WTC11 (cell line): ENCODE measurements around the gene CSKMT. TPM values are rescaled to one million over a fixed set of nuclear protein-coding genes. Genes with fewer than 3 reads are reported as not detected.

Source experiments
- ATAC-seq: fragments of 200-7000 bp; cut with Tn5 transposase; 2 replicates; pipeline ENCODE4 v1.10.0; 2021; ENCODE audit warnings: mild to moderate bottlenecking, moderate library complexity
- CTCF ChIA-PET: fragments of 300-600 bp; sonication (Branson Sonifier 250); formaldehyde crosslinking; loops from one replicate; lab custom pipeline; 2021; ENCODE audit warnings: antibody characterized with exemption; lab: Charles Lee
- POLR2A ChIA-PET: fragments of 350-600 bp; sonication (Branson Sonifier 250); formaldehyde crosslinking; loops from one replicate; lab custom pipeline; 2021; ENCODE audit warnings: antibody characterized with exemption; lab: Charles Lee
- DNase-seq: peaks from one replicate; pipeline ENCODE4 v3.0.0; 2021; ENCODE audit warnings: low spot score
- H3K27ac Mint-ChIP-seq: 2 replicates; pipeline ENCODE4 v1.8.0; 2021; ENCODE audit warnings: mixed read lengths
- H3K27me3 Mint-ChIP-seq: 2 replicates; pipeline ENCODE4 v1.8.0; 2021; ENCODE audit warnings: low read depth, mild to moderate bottlenecking, moderate library complexity, mixed read lengths
- H3K36me3 Mint-ChIP-seq: 2 replicates; pipeline ENCODE4 v1.8.0; 2021; ENCODE audit warnings: mixed read lengths
- H3K4me1 Mint-ChIP-seq: 2 replicates; pipeline ENCODE4 v1.8.0; 2022; ENCODE audit warnings: mixed read lengths
- H3K4me3 Mint-ChIP-seq: 2 replicates; pipeline ENCODE4 v1.8.0; 2021; ENCODE audit warnings: mild to moderate bottlenecking, moderate library complexity, mixed read lengths
- H3K9me3 Mint-ChIP-seq: 2 replicates; pipeline ENCODE4 v1.8.0; 2021; ENCODE audit warnings: mixed read lengths
- GTF2I ChIP-seq: fragments of 250-450 bp; sonication (Bioruptor Pico); conservative IDR thresholded peaks from 2 replicates; pipeline ENCODE4 v1.4.0; 2021; ENCODE audit warnings: mild to moderate bottlenecking
- NR2C2 ChIP-seq: sonication (generic); formaldehyde crosslinking; IDR thresholded peaks from 2 replicates; pipeline ENCODE4 v1.8.0; 2022; ENCODE audit warnings: mild to moderate bottlenecking, missing genetic modification reagents
- RORB ChIP-seq: fragments of 250-450 bp; sonication (Bioruptor Pico); IDR thresholded peaks from 2 replicates; pipeline ENCODE4 v1.9.0; 2021; ENCODE audit warnings: mild to moderate bottlenecking
- SMAD3 ChIP-seq: sonication (generic); formaldehyde crosslinking; IDR thresholded peaks from 2 replicates; pipeline ENCODE4 v1.8.0; 2022; ENCODE audit warnings: missing genetic modification reagents, mild to moderate bottlenecking, borderline replicate concordance
- SMAD4 ChIP-seq: sonication (generic); formaldehyde crosslinking; IDR thresholded peaks from 2 replicates; pipeline ENCODE4 v1.8.0; 2022; ENCODE audit warnings: mild to moderate bottlenecking, missing genetic modification reagents
- ZBTB21 ChIP-seq: sonication (generic); formaldehyde crosslinking; IDR thresholded peaks from 2 replicates; pipeline ENCODE4 v1.8.1; 2023; ENCODE audit warnings: mild to moderate bottlenecking, missing genetic modification reagents, borderline replicate concordance
- ZNF121 ChIP-seq: sonication (generic); formaldehyde crosslinking; IDR thresholded peaks from 2 replicates; pipeline ENCODE4 v1.8.0; 2023; ENCODE audit warnings: missing genetic modification reagents
- ZNF416 ChIP-seq: fragments of 250-450 bp; sonication (Bioruptor Pico); IDR thresholded peaks from 2 replicates; pipeline ENCODE4 v1.9.0; 2021; ENCODE audit warnings: mild to moderate bottlenecking, inconsistent platforms
- ZNF671 ChIP-seq: fragments of 250-450 bp; sonication (Bioruptor Pico); IDR thresholded peaks from 2 replicates; pipeline ENCODE4 v1.8.0; 2021; ENCODE audit warnings: mild to moderate bottlenecking
- total RNA-seq: library from RNA; stranded (reverse); gene quantifications from 3 replicates; pipeline ENCODE4 v1.2.3, GENCODE V29; 2021
- TF ChIP-seq, protein P1 (sequence below): sonication (generic); formaldehyde crosslinking; IDR thresholded peaks from 2 replicates; pipeline ENCODE4 v1.8.0; 2022; ENCODE audit warnings: missing genetic modification reagents
- TF ChIP-seq, protein P2 (sequence below): sonication (generic); formaldehyde crosslinking; IDR thresholded peaks from 2 replicates; pipeline ENCODE4 v1.8.0; 2023; ENCODE audit warnings: missing genetic modification reagents
- TF ChIP-seq, protein P3 (sequence below): sonication (generic); formaldehyde crosslinking; conservative IDR thresholded peaks from 2 replicates; pipeline ENCODE4 v1.8.1; 2023; ENCODE audit warnings: mild to moderate bottlenecking, low read depth, missing genetic modification reagents, moderate library complexity
- TF ChIP-seq, protein P4 (sequence below): sonication (generic); formaldehyde crosslinking; IDR thresholded peaks from 2 replicates; pipeline ENCODE4 v1.8.1; 2022; ENCODE audit warnings: mild to moderate bottlenecking, missing genetic modification reagents, moderate library complexity, borderline replicate concordance
- TF ChIP-seq, protein P5 (sequence below): fragments of 250-450 bp; sonication (Bioruptor Pico); IDR thresholded peaks from 2 replicates; pipeline ENCODE4 v1.8.0; 2021; ENCODE audit warnings: mild to moderate bottlenecking
- TF ChIP-seq, protein P6 (sequence below): fragments of 250-450 bp; sonication (Bioruptor Pico); IDR thresholded peaks from 2 replicates; pipeline ENCODE4 v1.9.0; 2021; ENCODE audit warnings: mild to moderate bottlenecking
- TF ChIP-seq, protein P7 (sequence below): sonication (generic); formaldehyde crosslinking; IDR thresholded peaks from 2 replicates; pipeline ENCODE4 v1.8.1; 2023; ENCODE audit warnings: mild to moderate bottlenecking, moderate library complexity, missing genetic modification reagents

CSKMT gene
- total RNA-seq, 1 experiment from 2014 or later: 75.6 TPM

DNA sequence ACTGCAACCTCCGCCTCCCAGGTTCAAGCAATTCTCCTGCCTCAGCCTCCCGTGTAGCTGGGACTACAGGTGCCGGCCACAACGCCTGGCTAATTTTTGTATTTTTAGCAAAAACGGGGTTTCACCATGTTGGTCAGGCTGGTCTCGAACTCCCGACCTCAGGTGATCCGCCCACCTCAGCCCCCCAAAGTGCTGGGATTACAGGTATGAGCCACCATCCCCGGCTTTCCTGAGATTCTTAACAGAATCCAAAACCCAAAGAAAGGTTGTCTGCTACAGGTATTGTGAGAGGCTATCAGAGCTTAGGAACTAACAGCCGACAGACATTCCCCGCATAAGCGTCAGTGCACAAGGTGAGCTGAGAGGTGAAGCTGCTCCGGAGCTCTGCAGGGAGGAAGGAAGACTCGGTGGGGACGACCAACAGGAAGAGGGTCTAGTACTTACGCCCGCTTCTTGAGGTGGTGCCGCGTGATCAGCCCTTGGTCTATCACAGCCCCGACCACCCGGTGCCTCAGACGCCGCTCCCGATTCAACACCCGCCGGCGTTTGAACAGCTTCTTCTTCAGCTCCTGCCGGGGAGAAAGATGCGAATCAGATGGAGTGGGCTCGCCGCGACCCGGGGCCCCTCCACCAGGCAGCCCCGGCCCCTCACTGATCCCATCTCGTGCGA lies 572 bp upstream of the CSKMT start:
- Mint-ChIP-seq H3K36me3 (peaks cover 30% of the 10 kb centered on the region), H3K4me3 (peak overlapping the region; percentile 97), H3K4me1 (peaks cover 16% of the 10 kb centered on the region), H3K9me3 (no peaks in the 10 kb centered on the region), H3K27ac (peak overlapping the region; percentile 95), H3K27me3 (no peaks in the 10 kb centered on the region)
- TF ChIP-seq, protein P1, sequence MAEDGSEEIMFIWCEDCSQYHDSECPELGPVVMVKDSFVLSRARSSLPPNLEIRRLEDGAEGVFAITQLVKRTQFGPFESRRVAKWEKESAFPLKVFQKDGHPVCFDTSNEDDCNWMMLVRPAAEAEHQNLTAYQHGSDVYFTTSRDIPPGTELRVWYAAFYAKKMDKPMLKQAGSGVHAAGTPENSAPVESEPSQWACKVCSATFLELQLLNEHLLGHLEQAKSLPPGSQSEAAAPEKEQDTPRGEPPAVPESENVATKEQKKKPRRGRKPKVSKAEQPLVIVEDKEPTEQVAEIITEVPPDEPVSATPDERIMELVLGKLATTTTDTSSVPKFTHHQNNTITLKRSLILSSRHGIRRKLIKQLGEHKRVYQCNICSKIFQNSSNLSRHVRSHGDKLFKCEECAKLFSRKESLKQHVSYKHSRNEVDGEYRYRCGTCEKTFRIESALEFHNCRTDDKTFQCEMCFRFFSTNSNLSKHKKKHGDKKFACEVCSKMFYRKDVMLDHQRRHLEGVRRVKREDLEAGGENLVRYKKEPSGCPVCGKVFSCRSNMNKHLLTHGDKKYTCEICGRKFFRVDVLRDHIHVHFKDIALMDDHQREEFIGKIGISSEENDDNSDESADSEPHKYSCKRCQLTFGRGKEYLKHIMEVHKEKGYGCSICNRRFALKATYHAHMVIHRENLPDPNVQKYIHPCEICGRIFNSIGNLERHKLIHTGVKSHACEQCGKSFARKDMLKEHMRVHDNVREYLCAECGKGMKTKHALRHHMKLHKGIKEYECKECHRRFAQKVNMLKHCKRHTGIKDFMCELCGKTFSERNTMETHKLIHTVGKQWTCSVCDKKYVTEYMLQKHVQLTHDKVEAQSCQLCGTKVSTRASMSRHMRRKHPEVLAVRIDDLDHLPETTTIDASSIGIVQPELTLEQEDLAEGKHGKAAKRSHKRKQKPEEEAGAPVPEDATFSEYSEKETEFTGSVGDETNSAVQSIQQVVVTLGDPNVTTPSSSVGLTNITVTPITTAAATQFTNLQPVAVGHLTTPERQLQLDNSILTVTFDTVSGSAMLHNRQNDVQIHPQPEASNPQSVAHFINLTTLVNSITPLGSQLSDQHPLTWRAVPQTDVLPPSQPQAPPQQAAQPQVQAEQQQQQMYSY: peak; percentile 90
- TF ChIP-seq, protein P2, sequence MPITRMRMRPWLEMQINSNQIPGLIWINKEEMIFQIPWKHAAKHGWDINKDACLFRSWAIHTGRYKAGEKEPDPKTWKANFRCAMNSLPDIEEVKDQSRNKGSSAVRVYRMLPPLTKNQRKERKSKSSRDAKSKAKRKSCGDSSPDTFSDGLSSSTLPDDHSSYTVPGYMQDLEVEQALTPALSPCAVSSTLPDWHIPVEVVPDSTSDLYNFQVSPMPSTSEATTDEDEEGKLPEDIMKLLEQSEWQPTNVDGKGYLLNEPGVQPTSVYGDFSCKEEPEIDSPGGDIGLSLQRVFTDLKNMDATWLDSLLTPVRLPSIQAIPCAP: no peak
- ChIA-PET CTCF (interaction anchor here (0.7 to 2.2 kb wide), 18 partner anchors 11 to 270 kb away, joined by 3 to 10 read pairs (median 5); partner anchors contain the start of genes B3GAT3, BSCL2, EML3 and GANAB), POLR2A (interaction anchor here (0.8 to 3.2 kb wide), 33 partner anchors 8 to 191 kb away, joined by 3 to 42 read pairs (median 7); partner anchors contain the start of genes B3GAT3, BSCL2, EEF1G and GANAB)
- ATAC-seq (peak; percentile 29), DNase-seq (peak; percentile 60)

DNA sequence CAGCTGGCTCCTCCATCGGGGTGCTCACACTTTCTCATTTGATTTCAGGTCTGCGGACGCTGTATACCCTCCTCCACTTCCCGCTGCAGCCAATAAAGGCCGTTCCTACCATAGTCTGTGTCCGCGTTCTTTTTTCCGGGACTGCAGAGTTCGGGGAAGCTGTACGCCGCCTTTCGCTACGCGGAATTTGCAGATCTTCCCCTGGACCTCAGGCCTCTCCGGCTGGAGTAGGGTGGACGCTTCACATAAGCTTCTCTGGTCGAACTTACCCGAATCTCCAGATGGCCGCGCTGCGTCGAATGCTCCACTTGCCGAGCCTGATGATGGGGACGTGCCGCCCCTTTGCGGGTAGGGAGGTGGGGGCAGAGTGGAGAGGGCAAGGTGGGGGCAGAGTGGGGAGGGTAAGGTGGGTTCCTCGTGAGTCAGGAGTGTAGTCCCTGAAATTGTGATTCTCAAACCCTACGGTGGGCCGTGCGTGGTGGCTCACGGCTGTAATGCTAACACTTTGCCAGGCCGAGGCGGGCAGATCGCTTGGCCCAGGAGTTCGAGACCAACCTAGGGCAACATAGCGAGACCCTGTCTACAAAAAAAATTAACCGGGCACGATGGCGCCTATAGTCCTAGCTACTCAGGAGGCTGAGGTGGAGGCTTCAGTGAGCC lies 617 bp downstream of the CSKMT start:
- peak; percentile 31 for DNase-seq
- H3K4me1 Mint-ChIP-seq: peaks cover 20% of the 10 kb centered on the region
- POLR2A ChIA-PET: interaction anchor here (0.5 to 3.2 kb wide), 34 partner anchors 9 to 417 kb away, joined by 3 to 42 read pairs (median 7); partner anchors contain the start of genes B3GAT3, BSCL2, EEF1G and GANAB
- no peak for TF ChIP-seq NR2C2 (CRISPR knock-in tag)
- TF ChIP-seq ZNF121: peak; percentile 85
- TF ChIP-seq ZNF671 (CRISPR knock-in tag): 0 out of 2 replicates have a peak, but pooled peaks have one; percentile 3
- peak; percentile 43; the same call in 1 of the 2 replicates for TF ChIP-seq ZNF416 (CRISPR knock-in tag)
- TF ChIP-seq, protein P3, sequence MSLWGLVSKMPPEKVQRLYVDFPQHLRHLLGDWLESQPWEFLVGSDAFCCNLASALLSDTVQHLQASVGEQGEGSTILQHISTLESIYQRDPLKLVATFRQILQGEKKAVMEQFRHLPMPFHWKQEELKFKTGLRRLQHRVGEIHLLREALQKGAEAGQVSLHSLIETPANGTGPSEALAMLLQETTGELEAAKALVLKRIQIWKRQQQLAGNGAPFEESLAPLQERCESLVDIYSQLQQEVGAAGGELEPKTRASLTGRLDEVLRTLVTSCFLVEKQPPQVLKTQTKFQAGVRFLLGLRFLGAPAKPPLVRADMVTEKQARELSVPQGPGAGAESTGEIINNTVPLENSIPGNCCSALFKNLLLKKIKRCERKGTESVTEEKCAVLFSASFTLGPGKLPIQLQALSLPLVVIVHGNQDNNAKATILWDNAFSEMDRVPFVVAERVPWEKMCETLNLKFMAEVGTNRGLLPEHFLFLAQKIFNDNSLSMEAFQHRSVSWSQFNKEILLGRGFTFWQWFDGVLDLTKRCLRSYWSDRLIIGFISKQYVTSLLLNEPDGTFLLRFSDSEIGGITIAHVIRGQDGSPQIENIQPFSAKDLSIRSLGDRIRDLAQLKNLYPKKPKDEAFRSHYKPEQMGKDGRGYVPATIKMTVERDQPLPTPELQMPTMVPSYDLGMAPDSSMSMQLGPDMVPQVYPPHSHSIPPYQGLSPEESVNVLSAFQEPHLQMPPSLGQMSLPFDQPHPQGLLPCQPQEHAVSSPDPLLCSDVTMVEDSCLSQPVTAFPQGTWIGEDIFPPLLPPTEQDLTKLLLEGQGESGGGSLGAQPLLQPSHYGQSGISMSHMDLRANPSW (CRISPR knock-in tag): no peak; the same call in 1 of the 2 replicates
- TF ChIP-seq, protein P4, sequence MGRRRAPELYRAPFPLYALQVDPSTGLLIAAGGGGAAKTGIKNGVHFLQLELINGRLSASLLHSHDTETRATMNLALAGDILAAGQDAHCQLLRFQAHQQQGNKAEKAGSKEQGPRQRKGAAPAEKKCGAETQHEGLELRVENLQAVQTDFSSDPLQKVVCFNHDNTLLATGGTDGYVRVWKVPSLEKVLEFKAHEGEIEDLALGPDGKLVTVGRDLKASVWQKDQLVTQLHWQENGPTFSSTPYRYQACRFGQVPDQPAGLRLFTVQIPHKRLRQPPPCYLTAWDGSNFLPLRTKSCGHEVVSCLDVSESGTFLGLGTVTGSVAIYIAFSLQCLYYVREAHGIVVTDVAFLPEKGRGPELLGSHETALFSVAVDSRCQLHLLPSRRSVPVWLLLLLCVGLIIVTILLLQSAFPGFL (CRISPR knock-in tag): no peak
- TF ChIP-seq SMAD4 (CRISPR knock-in tag): peak; percentile 10; the same call in 1 of the 2 replicates
- no peak for TF ChIP-seq SMAD3
- 0 out of 2 replicates have a peak, but pooled peaks have one; percentile 8 for TF ChIP-seq GTF2I
- TF ChIP-seq ZBTB21 (CRISPR knock-in tag): 0 out of 2 replicates have a peak, but pooled peaks have one; percentile 13
- TF ChIP-seq, protein P5, sequence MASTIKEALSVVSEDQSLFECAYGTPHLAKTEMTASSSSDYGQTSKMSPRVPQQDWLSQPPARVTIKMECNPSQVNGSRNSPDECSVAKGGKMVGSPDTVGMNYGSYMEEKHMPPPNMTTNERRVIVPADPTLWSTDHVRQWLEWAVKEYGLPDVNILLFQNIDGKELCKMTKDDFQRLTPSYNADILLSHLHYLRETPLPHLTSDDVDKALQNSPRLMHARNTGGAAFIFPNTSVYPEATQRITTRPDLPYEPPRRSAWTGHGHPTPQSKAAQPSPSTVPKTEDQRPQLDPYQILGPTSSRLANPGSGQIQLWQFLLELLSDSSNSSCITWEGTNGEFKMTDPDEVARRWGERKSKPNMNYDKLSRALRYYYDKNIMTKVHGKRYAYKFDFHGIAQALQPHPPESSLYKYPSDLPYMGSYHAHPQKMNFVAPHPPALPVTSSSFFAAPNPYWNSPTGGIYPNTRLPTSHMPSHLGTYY (CRISPR knock-in tag): peak; percentile 60; the same call in 1 of the 2 replicates
- TF ChIP-seq RORB: no peak
- TF ChIP-seq, protein P6, sequence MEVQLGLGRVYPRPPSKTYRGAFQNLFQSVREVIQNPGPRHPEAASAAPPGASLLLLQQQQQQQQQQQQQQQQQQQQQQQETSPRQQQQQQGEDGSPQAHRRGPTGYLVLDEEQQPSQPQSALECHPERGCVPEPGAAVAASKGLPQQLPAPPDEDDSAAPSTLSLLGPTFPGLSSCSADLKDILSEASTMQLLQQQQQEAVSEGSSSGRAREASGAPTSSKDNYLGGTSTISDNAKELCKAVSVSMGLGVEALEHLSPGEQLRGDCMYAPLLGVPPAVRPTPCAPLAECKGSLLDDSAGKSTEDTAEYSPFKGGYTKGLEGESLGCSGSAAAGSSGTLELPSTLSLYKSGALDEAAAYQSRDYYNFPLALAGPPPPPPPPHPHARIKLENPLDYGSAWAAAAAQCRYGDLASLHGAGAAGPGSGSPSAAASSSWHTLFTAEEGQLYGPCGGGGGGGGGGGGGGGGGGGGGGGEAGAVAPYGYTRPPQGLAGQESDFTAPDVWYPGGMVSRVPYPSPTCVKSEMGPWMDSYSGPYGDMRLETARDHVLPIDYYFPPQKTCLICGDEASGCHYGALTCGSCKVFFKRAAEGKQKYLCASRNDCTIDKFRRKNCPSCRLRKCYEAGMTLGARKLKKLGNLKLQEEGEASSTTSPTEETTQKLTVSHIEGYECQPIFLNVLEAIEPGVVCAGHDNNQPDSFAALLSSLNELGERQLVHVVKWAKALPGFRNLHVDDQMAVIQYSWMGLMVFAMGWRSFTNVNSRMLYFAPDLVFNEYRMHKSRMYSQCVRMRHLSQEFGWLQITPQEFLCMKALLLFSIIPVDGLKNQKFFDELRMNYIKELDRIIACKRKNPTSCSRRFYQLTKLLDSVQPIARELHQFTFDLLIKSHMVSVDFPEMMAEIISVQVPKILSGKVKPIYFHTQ (CRISPR knock-in tag): 0 out of 2 replicates have a peak, but pooled peaks have one; percentile 5
- TF ChIP-seq, protein P7, sequence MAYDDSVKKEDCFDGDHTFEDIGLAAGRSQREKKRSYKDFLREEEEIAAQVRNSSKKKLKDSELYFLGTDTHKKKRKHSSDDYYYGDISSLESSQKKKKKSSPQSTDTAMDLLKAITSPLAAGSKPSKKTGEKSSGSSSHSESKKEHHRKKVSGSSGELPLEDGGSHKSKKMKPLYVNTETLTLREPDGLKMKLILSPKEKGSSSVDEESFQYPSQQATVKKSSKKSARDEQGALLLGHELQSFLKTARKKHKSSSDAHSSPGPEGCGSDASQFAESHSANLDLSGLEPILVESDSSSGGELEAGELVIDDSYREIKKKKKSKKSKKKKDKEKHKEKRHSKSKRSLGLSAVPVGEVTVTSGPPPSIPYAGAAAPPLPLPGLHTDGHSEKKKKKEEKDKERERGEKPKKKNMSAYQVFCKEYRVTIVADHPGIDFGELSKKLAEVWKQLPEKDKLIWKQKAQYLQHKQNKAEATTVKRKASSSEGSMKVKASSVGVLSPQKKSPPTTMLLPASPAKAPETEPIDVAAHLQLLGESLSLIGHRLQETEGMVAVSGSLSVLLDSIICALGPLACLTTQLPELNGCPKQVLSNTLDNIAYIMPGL (CRISPR knock-in tag): 0 out of 2 replicates have a peak, but pooled peaks have one; percentile 12

More for the DNA sequence above, 617 bp downstream of the CSKMT start:
- Mint-ChIP-seq H3K27me3 (no peaks in the 10 kb centered on the region), H3K27ac (peak overlapping the region; percentile 95), H3K36me3 (peaks cover 30% of the 10 kb centered on the region), H3K4me3 (peak overlapping the region; percentile 97), H3K9me3 (no peaks in the 10 kb centered on the region)
- CTCF ChIA-PET: interaction anchor here (0.6 to 2.2 kb wide), 15 partner anchors 11 to 325 kb away, joined by 3 to 10 read pairs (median 5); partner anchors contain the start of genes EML3, GANAB, INTS5 and TAF6L
- ATAC-seq: no peak
